GM10266 (cell line): Measurements from ENCODE around the gene DHFR2.

Experiments
- DNase-seq: peaks from one replicate; pipeline ENCODE4 v3.0.0; 2012; ENCODE audit errors: extremely low spot score
- TF ChIP-seq, protein P1 (sequence below): IDR thresholded peaks from 2 replicates; pipeline ENCODE4 v1.5.1; 2012; ENCODE audit warnings: mild to moderate bottlenecking, low read depth; ENCODE audit not compliant: control insufficient read depth, insufficient read depth; ENCODE audit errors: missing control alignments

The DHFR2 gene

DNA sequence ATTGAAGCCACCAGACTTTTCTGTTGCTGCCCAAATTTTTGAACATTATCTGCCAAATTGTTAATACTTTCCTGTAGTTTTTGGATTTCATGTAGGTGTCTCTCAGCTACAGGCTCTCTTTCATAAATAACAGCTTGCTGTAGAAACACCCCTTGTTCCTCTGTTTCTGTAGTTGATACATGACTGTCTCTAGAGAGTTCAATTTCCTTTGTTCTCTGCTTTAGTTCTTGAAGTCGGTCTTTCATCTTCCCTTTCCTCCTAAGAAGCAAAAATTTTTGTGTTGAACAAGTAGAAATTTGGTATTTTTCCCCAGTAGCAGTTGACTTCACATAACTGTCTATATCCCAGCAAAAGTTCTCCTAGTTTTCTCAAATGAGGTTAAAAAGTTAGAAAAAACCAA lies 47.7 kb downstream of the DHFR2 start:
- no peak for DNase-seq
- TF ChIP-seq, protein P1, sequence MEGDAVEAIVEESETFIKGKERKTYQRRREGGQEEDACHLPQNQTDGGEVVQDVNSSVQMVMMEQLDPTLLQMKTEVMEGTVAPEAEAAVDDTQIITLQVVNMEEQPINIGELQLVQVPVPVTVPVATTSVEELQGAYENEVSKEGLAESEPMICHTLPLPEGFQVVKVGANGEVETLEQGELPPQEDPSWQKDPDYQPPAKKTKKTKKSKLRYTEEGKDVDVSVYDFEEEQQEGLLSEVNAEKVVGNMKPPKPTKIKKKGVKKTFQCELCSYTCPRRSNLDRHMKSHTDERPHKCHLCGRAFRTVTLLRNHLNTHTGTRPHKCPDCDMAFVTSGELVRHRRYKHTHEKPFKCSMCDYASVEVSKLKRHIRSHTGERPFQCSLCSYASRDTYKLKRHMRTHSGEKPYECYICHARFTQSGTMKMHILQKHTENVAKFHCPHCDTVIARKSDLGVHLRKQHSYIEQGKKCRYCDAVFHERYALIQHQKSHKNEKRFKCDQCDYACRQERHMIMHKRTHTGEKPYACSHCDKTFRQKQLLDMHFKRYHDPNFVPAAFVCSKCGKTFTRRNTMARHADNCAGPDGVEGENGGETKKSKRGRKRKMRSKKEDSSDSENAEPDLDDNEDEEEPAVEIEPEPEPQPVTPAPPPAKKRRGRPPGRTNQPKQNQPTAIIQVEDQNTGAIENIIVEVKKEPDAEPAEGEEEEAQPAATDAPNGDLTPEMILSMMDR = no peak

DNA sequence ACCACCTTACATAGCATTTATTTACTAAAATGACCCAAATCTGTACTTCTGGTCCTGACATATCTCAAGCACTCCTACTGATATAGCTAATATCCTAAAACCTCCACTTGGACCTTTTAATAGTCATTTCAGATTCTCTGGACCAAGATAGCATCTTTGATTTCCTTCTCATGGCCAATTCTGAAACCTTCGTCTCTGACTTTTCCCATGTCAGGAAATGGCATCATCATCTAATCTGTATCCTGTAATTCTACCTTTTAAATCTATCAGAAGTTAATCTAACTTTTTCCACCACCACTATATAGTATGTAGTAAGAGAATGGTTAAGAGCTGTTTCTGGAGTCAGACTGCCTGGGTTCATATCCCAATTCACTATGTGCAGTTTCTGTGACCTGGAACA lies 50.5 kb downstream of the DHFR2 start:
- DNase-seq = no peak
- TF ChIP-seq, protein P1 = no peak

DNA sequence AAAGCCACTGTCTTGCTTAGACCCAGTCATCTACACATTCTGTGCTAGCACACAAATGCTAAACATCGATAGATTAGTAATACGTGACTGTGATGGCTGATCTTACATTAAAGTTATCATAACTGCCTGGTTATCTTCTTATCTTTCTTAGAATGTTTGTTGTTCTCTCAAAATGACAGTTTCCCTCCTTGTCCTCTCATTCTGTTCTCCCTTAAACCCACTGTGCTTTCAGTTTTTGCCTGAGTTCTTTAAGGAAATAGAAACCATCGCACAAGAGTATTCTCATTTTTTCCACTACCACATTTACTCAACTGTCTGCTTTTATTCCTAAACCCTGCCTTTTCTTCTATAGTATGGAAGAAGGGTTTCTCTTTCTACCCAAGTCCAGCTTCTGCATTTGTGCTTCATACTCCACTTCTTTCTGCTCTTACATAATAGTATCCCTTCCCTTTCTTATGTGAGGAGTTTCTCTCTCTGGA lies 51.4 kb downstream of the DHFR2 start:
- TF ChIP-seq, protein P1 = no peak
- DNase-seq = no peak

DNA sequence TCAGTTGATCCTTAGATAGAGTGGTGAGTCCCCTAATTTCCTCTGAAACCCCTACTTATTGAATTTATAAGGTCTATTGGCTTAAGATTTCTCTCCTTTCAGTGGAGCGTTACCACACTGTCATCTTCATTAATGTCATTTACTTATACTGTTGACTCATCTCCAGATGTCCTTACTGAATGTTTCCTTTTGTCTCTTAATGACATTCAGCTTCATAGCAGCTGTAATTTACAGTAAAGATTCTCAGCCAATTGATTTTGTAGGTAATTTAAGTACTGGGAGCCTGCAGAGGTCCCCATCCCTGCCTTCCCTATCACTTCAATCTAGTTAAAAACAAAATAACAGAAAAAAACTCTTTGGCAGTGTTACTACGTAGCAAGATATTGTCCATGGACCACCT lies 53.1 kb downstream of the DHFR2 start:
- DNase-seq = no peak

DNA sequence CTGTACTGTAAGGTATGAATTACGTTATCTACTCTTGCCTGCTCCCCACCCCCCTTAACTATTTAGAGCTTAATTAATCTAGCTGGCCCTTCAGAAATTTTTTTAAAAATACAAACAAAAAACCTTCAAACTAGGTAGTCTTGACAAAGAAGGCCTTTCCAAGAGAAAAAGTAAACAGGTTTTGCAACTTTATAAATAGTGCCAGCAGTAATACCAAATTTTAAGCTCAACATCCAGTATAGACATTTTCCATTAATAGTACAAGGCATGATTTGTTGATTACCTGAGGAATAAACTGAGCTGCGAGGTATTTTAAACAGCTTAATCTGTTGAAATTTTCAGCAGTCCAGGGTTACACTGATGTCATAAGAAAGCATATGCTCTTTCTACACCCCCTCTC lies 54.5 kb downstream of the DHFR2 start:
- TF ChIP-seq, protein P1 = no peak
- no peak for DNase-seq

More for the DNA sequence above, 53.1 kb downstream of the DHFR2 start:
- TF ChIP-seq, protein P1 = no peak
